GM23248 (cell line): Measurements from ENCODE around the gene PTPRF. TPM values are rescaled to one million over a fixed set of nuclear protein-coding genes. Genes with fewer than 3 reads are reported as not detected.
A peak's percentile ranks its signal among the peaks of the same experiment; 100 is the strongest.

ENCODE experiments used
- DNase-seq: peaks from one replicate; pipeline ENCODE4 v3.0.0-alpha.2; 2015
- H2AFZ ChIP-seq: fragments of 200-600 bp; sonication (generic); 2 replicates; pipeline ENCODE4 v1.6.1; 2016; ENCODE audit warnings: antibody characterized with exemption
- H3F3A ChIP-seq: fragments of 200-600 bp; sonication (generic); 2 replicates; pipeline ENCODE4 v1.6.1; 2016; ENCODE audit warnings: mild to moderate bottlenecking, antibody characterized with exemption, mixed run types; ENCODE audit not compliant: insufficient read depth
- H3K27ac ChIP-seq: fragments of 200-600 bp; sonication (generic); 2 replicates; pipeline ENCODE4 v1.5.1; 2016; ENCODE audit warnings: mild to moderate bottlenecking
- H3K27me3 ChIP-seq: fragments of 200-600 bp; sonication (generic); replicated peaks from 2 replicates; pipeline ENCODE4 v1.6.1; 2016; ENCODE audit warnings: mild to moderate bottlenecking; ENCODE audit not compliant: insufficient read depth
- H3K36me3 ChIP-seq: fragments of 200-600 bp; sonication (generic); 2 replicates; pipeline ENCODE4 v1.6.1; 2016; ENCODE audit warnings: low read depth, mild to moderate bottlenecking
- H3K4me1 ChIP-seq: fragments of 200-600 bp; sonication (generic); 2 replicates; pipeline ENCODE4 v1.6.1; 2016; ENCODE audit warnings: mild to moderate bottlenecking; ENCODE audit not compliant: insufficient read depth
- H3K4me2 ChIP-seq: fragments of 200-600 bp; sonication (generic); one replicate; pipeline ENCODE4 v1.6.1; 2016; ENCODE audit warnings: mild to moderate bottlenecking; ENCODE audit not compliant: unreplicated experiment
- H3K4me3 ChIP-seq: fragments of 200-600 bp; sonication (generic); 2 replicates; pipeline ENCODE4 v1.5.1; 2016; ENCODE audit warnings: mild to moderate bottlenecking
- H3K79me2 ChIP-seq: fragments of 200-600 bp; sonication (generic); 2 replicates; pipeline ENCODE4 v1.6.1; 2016; ENCODE audit warnings: mild to moderate bottlenecking; ENCODE audit not compliant: insufficient read depth
- H3K9ac ChIP-seq: fragments of 200-600 bp; sonication (generic); 2 replicates; pipeline ENCODE4 v1.6.1; 2016; ENCODE audit warnings: mild to moderate bottlenecking
- H3K9me2 ChIP-seq: fragments of 200-600 bp; sonication (generic); 2 replicates; pipeline ENCODE4 v1.6.1; 2016; ENCODE audit warnings: mixed run types, mild to moderate bottlenecking, moderate library complexity; ENCODE audit not compliant: insufficient read depth
- H3K9me3 ChIP-seq: fragments of 200-600 bp; sonication (generic); one replicate; pipeline ENCODE4 v1.6.1; 2017; ENCODE audit warnings: low read depth
- H4K20me1 ChIP-seq: fragments of 200-600 bp; sonication (generic); 2 replicates; pipeline ENCODE4 v1.6.0; 2016; ENCODE audit not compliant: insufficient read depth
- EZH2 ChIP-seq: fragments of 200-600 bp; sonication (generic); IDR thresholded peaks from 2 replicates; pipeline ENCODE4 v1.6.1; 2018; ENCODE audit warnings: antibody characterized with exemption, mild to moderate bottlenecking; ENCODE audit not compliant: insufficient read depth, poor library complexity, severe bottlenecking
- EZH2phosphoT487 ChIP-seq: fragments of 200-600 bp; sonication (generic); IDR thresholded peaks from 2 replicates; pipeline ENCODE4 v1.6.1; 2018; ENCODE audit warnings: antibody characterized with exemption, moderate library complexity, mild to moderate bottlenecking, low read depth; ENCODE audit not compliant: insufficient read depth
- WGBS, 2 experiments: methylation state at CpG; one replicate each; pipeline ENCODE4 v1.1.6; 2015 to 2017; ENCODE audit warnings: low lambda C conversion rate in 2 of 2, low coverage in 1 of 2; ENCODE audit errors: missing lambda C conversion rate in 2 of 2; 5-methylcytosine and 5-hydroxymethylcytosine counted together
- in situ Hi-C: fragments of 300-500 bp; cut with MboI; formaldehyde crosslinking; loops from 2 replicates; pipeline ENCODE4 v1.15.0; 2020
- polyA plus RNA-seq: library from polyadenylated mRNA; unstranded; fragments of >200 nt; fragmentation: Nextera tagmentation; extraction: Ambion mirVana; gene quantifications from 2 replicates; pipeline ENCODE4 v1.2.1, GENCODE V29; 2016
- total RNA-seq: library from RNA; depleted of rRNA; stranded (reverse); fragments of >200 nt; shearing (Covaris generic); gene quantifications from 2 replicates; pipeline ENCODE4 v1.2.3, GENCODE V29; 2014

The PTPRF gene
- total and polyA plus RNA-seq, 2 experiments from 2014 or later: 14.0 to 15.0 TPM

GRCh38 chr1:43587001-43587400 is 56.3 kb downstream of the PTPRF start:
- H3K4me2 ChIP-seq: peak overlapping the region; percentile 49
- H3K9me2 ChIP-seq: no peaks in the 10 kb centered on the region
- no peak overlapping the region for H2AFZ ChIP-seq
- WGBS, 2 experiments: 49 to 52% methylated on average over 2 of the region's 2 CpGs
- no peaks in the 10 kb centered on the region for H3K79me2 ChIP-seq
- no peaks in the 10 kb centered on the region for H3K36me3 ChIP-seq
- H3K9me3 ChIP-seq: no peaks in the 10 kb centered on the region
- H3K27ac ChIP-seq: no peak overlapping the region
- in situ Hi-C loops: no loop called here
- no peak overlapping the region for H3K9ac ChIP-seq
- H3F3A ChIP-seq: no peaks in the 10 kb centered on the region
- no peaks in the 10 kb centered on the region for H3K27me3 ChIP-seq
- peaks cover 14% of the 10 kb centered on the region for H3K4me1 ChIP-seq
- no peak overlapping the region for H3K4me3 ChIP-seq
- no peaks in the 10 kb centered on the region for H4K20me1 ChIP-seq
- no peak for DNase-seq
- no peak for TF ChIP-seq EZH2
- TF ChIP-seq EZH2phosphoT487: no peak

- Histone ChIP-seq H3K4me2 (peak overlapping the region; percentile 49), H3K9me3 (no peaks in the 10 kb centered on the region), H3K9me2 (no peaks in the 10 kb centered on the region), H3K9ac (no peak overlapping the region), H3K27me3 (no peaks in the 10 kb centered on the region), H2AFZ (0 out of 2 replicates have a peak overlapping the region, but pooled peaks have one; percentile 16), H3K79me2 (no peaks in the 10 kb centered on the region), H4K20me1 (no peaks in the 10 kb centered on the region), H3F3A (no peaks in the 10 kb centered on the region), H3K36me3 (no peaks in the 10 kb centered on the region), H3K4me3 (no peak overlapping the region), H3K27ac (no peak overlapping the region), H3K4me1 (peaks cover 12% of the 10 kb centered on the region)
- peak; percentile 89 for DNase-seq
- in situ Hi-C loops: no loop called here
- WGBS, 2 experiments: 20 to 35% methylated on average over 9 of the region's 9 CpGs
- TF ChIP-seq EZH2 (no peak), EZH2phosphoT487 (no peak)
Measured at GRCh38 chr1:43587594-43587993, 56.9 kb downstream of the PTPRF start.

DNA sequence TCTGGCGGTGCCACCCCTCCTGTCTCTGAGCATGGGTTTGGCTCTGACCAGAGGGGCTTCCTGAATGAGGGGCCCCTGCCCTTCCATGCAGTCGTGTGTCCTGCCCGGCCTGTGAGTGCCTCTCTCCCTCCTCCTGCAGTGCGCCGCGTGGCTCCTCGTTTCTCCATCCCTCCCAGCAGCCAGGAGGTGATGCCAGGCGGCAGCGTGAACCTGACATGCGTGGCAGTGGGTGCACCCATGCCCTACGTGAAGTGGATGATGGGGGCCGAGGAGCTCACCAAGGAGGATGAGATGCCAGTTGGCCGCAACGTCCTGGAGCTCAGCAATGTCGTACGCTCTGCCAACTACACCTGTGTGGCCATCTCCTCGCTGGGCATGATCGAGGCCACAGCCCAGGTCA is 57.9 kb downstream of the PTPRF start:
- H3K9me2 ChIP-seq: no peaks in the 10 kb centered on the region
- H3K27ac ChIP-seq: no peak overlapping the region
- H3K4me1 ChIP-seq: peaks cover 12% of the 10 kb centered on the region

DNA sequence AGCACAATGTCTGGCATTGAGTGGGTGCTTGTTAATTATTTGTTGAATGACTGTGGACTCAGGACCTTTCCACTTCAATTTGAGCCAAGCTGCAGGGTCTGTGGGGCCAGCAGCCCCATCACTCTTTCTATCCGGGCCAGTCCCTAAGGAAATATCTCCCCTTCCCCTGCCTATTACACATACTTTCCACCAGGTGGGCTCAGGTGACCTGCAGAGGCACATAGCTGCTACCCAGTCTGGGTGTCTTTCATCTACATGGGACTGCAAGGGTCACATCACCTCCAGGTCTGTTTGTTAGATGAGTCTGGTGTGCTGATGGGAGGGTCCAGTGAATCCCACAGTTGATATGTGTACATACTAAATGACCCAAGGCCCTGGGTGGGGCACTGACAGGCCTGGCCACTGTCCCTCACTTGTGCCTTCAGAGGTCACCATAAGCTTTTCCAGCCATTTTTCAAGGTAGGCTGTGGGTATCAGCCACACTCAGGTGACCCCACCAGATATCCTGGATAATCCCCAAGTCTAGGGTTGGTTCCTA is 59.8 kb downstream of the PTPRF start:
- Histone ChIP-seq H3K4me2 (no peak overlapping the region), H4K20me1 (no peaks in the 10 kb centered on the region), H3K9ac (no peak overlapping the region), H3K9me2 (no peaks in the 10 kb centered on the region), H3F3A (no peaks in the 10 kb centered on the region), H3K9me3 (no peaks in the 10 kb centered on the region), H2AFZ (no peak overlapping the region), H3K27ac (no peak overlapping the region), H3K79me2 (no peaks in the 10 kb centered on the region), H3K36me3 (no peaks in the 10 kb centered on the region), H3K4me3 (no peak overlapping the region), H3K4me1 (peaks cover 12% of the 10 kb centered on the region), H3K27me3 (no peaks in the 10 kb centered on the region)
- TF ChIP-seq EZH2: no peak
- no peak for TF ChIP-seq EZH2phosphoT487
- DNase-seq: no peak
- in situ Hi-C loops: no loop called here
- WGBS, 2 experiments: 46 to 50% methylated on average over 1 of the region's 1 CpG

More for the DNA sequence above, 57.9 kb downstream of the PTPRF start:
- TF ChIP-seq EZH2 (no peak), EZH2phosphoT487 (no peak)
- Histone ChIP-seq H3F3A (no peaks in the 10 kb centered on the region), H3K4me2 (no peak overlapping the region), H2AFZ (no peak overlapping the region), H4K20me1 (no peaks in the 10 kb centered on the region), H3K27me3 (no peaks in the 10 kb centered on the region), H3K9ac (no peak overlapping the region), H3K9me3 (no peaks in the 10 kb centered on the region), H3K4me3 (no peak overlapping the region), H3K79me2 (no peaks in the 10 kb centered on the region), H3K36me3 (no peaks in the 10 kb centered on the region)
- 94 to 97% methylated on average over 17 to 18 of the region's 18 CpGs for WGBS, 2 experiments
- in situ Hi-C loops: no loop called here
- DNase-seq: no peak

DNA sequence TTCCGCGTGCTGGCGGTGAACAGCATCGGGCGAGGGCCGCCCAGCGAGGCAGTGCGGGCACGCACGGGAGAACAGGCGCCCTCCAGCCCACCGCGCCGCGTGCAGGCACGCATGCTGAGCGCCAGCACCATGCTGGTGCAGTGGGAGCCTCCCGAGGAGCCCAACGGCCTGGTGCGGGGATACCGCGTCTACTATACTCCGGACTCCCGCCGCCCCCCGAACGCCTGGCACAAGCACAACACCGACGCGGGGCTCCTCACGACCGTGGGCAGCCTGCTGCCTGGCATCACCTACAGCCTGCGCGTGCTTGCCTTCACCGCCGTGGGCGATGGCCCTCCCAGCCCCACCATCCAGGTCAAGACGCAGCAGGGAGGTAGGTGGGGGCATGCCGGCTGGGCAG is 60.5 kb downstream of the PTPRF start:
- H2AFZ ChIP-seq: no peak overlapping the region
- H3K9me2 ChIP-seq: no peaks in the 10 kb centered on the region
- no peaks in the 10 kb centered on the region for H3K79me2 ChIP-seq
- in situ Hi-C loops: no loop called here
- no peaks in the 10 kb centered on the region for H4K20me1 ChIP-seq
- no peaks in the 10 kb centered on the region for H3F3A ChIP-seq
- DNase-seq: no peak
- no peak overlapping the region for H3K27ac ChIP-seq
- H3K27me3 ChIP-seq: no peaks in the 10 kb centered on the region
- TF ChIP-seq EZH2phosphoT487: no peak
- no peak for TF ChIP-seq EZH2
- H3K4me1 ChIP-seq: peaks cover 12% of the 10 kb centered on the region
- no peaks in the 10 kb centered on the region for H3K9me3 ChIP-seq
- no peaks in the 10 kb centered on the region for H3K36me3 ChIP-seq
- H3K4me3 ChIP-seq: no peak overlapping the region
- no peak overlapping the region for H3K4me2 ChIP-seq
- H3K9ac ChIP-seq: no peak overlapping the region
- 95% methylated on average over 32 to 39 of the region's 39 CpGs for WGBS, 2 experiments
